AG04450 (cell line): ENCODE measurements around the gene PSENEN. TPM values are rescaled to one million over a fixed set of nuclear protein-coding genes. Genes with fewer than 3 reads are reported as not detected.

Source experiments
- CTCF ChIA-PET: fragments of 300-600, 350-600 bp; formaldehyde crosslinking; extraction: SDS; loops from one replicate; lab custom pipeline; 2022; ENCODE audit warnings: antibody characterized with exemption, inconsistent platforms; lab: Charles Lee
- POLR2A ChIA-PET: fragments of 350-600 bp; formaldehyde crosslinking; extraction: SDS; loops from one replicate; lab custom pipeline; 2021; ENCODE audit warnings: antibody characterized with exemption, inconsistent platforms; lab: Yijun Ruan, JAX
- DNase-seq: peaks from one replicate; pipeline ENCODE4 v3.0.0-alpha.2; 2011; ENCODE audit warnings: low read depth, low spot score
- H3K27ac ChIP-seq: one replicate; pipeline ENCODE4 v1.5.1; 2012; ENCODE audit warnings: low read depth, low read length, control low read depth
- H3K27me3 ChIP-seq: one replicate; pipeline ENCODE4 v1.6.0; 2012; ENCODE audit warnings: low read length; ENCODE audit not compliant: control insufficient read depth, insufficient read depth
- H3K4me3 ChIP-seq: 2 replicates; pipeline ENCODE4 v1.5.1; 2011; ENCODE audit warnings: mild to moderate bottlenecking, low read depth, low read length, control low read depth
- H3K9me3 ChIP-seq: 2 replicates; pipeline ENCODE4 v1.5.1; 2012; ENCODE audit warnings: low read length; ENCODE audit not compliant: control insufficient read depth, insufficient read depth
- polyA plus RNA-seq: library from polyadenylated mRNA; depleted of rRNA; stranded (reverse); fragments of >200 nt; gene quantifications from 2 replicates; pipeline ENCODE4 v1.2.3, GENCODE V29; 2011
- TF ChIP-seq, protein P1 (sequence below): IDR thresholded peaks from 2 replicates; pipeline ENCODE4 v1.5.1; 2011; ENCODE audit warnings: low read depth, low read length, control low read depth, inconsistent platforms

Gene PSENEN
- polyA plus RNA-seq, 1 experiment, result 41.0 TPM

DNA sequence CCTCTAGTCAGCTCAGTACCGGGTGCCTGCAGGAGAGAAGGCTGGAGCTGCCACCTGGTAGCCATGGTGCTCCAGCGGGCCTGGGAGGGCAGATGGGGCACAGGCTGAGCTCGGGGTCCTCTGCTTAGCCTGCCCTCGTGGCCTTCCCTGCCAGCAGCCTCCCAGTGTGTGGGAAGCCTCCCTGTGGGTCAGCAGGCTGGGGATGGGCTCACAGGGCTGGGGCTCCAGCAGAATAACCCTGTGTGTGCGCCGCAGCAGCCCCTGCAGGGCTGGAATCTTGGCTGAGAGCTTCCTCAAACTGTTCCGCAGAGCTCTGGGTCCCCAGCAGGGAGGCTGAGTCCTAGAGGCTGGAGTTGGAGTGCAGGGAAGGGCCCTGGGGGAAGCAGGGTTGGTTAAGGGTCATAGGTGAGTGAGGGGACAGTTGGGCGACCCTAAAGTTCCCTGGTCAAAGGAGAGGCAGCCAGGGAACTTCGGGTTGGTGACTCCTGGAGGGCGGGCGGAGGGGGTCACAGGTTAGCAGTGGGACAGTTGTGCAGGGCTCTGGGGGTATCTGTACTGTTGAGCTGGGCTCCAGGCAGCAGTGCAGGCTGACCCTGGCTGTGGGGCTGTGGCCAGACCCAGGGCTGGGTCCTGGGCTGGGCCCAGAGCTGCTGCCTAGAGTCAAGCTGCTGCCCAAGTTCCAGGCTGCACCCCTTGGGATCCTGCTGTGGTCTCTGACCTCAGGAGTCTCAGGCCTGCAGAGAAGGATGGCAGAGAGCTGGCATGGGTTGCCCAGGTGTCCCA lies 43.9 kb downstream of the PSENEN start:
- ChIA-PET POLR2A (no interaction called here), CTCF (no interaction called here)
- DNase-seq, result no peak
- Histone ChIP-seq H3K9me3 (no peaks in the 10 kb centered on the region), H3K27ac (no peak overlapping the region), H3K4me3 (no peak overlapping the region), H3K27me3 (no peaks in the 10 kb centered on the region)
- TF ChIP-seq, protein P1, sequence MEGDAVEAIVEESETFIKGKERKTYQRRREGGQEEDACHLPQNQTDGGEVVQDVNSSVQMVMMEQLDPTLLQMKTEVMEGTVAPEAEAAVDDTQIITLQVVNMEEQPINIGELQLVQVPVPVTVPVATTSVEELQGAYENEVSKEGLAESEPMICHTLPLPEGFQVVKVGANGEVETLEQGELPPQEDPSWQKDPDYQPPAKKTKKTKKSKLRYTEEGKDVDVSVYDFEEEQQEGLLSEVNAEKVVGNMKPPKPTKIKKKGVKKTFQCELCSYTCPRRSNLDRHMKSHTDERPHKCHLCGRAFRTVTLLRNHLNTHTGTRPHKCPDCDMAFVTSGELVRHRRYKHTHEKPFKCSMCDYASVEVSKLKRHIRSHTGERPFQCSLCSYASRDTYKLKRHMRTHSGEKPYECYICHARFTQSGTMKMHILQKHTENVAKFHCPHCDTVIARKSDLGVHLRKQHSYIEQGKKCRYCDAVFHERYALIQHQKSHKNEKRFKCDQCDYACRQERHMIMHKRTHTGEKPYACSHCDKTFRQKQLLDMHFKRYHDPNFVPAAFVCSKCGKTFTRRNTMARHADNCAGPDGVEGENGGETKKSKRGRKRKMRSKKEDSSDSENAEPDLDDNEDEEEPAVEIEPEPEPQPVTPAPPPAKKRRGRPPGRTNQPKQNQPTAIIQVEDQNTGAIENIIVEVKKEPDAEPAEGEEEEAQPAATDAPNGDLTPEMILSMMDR, result no peak

DNA sequence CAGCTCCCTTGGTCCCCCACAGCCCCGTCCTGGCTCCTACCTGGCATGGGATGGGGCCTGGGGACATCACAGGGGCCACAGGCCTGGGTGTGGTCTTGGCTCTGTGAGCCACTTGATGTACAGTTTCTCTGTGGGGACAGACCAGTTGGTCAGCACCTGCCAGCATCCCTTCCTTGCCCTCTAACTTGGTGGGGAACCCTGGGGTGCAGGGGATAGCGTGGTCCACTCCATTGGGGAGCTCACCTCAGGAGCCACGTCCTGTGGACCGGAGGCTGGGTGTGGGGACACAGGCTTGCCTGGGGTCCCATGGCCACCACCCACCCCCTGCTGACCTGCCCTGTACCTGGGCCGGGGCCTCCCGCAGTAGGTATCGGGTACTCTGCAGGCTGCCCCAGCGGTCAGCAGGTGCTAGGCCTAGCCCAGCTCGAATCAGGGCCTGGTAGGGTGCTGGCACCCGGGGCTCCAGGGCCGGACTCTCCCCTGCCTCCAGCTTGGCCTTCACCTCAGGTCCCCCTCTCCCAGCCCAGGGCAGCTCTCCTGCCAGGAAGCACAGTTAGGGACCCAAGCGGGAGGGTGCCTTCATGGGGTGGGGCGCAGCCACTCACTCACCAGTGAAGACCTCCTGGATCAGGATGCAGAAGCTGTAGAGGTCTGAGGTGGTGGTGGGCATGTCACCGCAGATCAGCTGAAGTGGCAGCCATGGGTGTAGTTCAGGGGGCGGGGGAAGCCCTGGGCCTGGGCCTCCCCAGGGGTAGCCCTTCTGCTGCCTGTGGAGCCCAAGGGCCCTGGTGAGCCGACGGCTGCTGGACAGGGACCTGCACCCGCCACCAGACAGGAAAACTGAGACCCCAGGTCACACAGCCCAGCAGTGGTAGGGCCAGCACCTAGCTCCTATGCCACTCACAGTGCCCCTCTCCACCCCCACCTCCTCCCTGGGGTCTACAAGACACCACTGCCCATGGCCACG lies 44.8 kb downstream of the PSENEN start:
- Histone ChIP-seq H3K27me3 (no peaks in the 10 kb centered on the region), H3K4me3 (no peak overlapping the region), H3K27ac (no peak overlapping the region), H3K9me3 (no peaks in the 10 kb centered on the region)
- no peak for DNase-seq
- TF ChIP-seq, protein P1, result no peak
- POLR2A ChIA-PET, result no interaction called here
- CTCF ChIA-PET, result no interaction called here

DNA sequence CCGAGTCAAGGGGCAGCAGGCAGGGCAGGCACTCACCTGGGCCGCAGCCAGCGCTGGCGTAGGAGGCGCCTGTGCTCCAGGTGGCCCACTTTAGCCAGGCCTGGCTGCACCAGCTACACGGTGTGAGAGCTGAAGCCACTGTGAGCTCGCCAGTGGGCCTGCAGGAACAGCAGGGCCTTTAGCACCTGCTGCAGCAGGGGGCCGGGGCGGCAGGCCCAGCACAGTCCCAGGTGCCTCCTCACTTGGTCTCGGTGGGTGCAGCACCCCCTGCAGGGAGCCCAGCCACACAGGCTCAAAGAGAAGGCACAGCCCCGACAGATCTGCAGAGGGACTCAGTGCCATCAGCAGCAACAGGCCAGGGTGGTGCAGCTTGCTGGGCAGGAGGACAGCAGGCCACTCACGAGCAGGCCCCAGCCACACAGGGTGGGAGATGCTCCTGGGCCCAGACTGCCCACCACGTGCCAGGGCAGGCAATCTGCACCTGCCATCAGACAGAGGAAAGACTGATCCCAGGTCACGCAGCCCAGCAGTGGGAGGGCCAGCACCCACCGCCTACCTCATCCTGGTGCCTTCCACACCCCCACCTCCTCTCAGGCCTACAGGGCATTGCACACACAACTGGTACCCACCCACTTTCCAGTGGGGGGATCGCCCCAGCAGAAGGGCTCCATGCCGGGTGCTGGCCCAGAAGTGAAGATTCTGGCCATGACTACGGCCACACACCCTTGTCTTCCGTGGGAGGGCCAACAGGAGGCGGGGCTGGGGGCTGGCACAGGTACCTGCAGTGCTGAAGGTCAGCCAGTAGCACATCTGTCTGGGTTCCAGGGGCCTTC lies 45.7 kb downstream of the PSENEN start:
- H3K27me3 ChIP-seq, result peaks cover 4% of the 10 kb centered on the region
- H3K9me3 ChIP-seq, result no peaks in the 10 kb centered on the region
- H3K27ac ChIP-seq, result no peak overlapping the region
- ChIA-PET POLR2A (no interaction called here), CTCF (no interaction called here)
- DNase-seq, result no peak
- TF ChIP-seq, protein P1, result no peak
- H3K4me3 ChIP-seq, result no peak overlapping the region

DNA sequence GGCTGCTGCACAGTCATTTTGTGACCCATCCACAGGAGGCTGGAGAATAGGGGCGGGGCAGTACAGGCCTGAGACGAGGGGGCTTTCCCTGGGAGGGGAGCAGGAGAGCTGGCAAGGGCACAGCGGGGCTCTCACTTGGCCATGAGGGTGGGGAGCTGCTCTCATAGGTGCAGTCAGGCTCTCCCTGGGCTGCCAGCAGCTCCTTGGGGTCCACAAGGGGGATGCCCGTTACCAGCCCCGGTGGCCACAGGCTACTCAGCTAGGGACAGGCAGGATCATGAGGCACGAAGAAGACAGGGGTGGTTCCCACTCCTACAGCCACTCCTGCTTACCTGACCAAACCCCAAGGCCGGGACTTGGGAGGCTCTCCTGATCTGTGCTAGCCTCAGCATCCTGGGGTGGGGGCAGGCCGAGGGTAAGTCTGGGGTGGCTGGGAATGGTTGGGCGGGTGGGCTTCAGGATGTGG lies 46.4 kb downstream of the PSENEN start:
- ChIA-PET POLR2A (no interaction called here), CTCF (no interaction called here)
- Histone ChIP-seq H3K9me3 (no peaks in the 10 kb centered on the region), H3K27me3 (peaks cover 9% of the 10 kb centered on the region), H3K27ac (no peak overlapping the region), H3K4me3 (no peak overlapping the region)
- no peak for DNase-seq
- TF ChIP-seq, protein P1, result no peak
